Hematopoietic multipotent progenitor cell treated with erythropoietin and hydrocortisone succinate and interleukin-3 and kit ligand, for 8 days (in vitro differentiated cells): ENCODE data around the gene LRGUK.

Source experiments
- DNase-seq: peaks from one replicate; pipeline ENCODE4 v3.0.0-alpha.2; 2015

Gene LRGUK

GRCh38 chr7:134126966-134127848 lies at the start of gene LRGUK:
LRGUK (plus strand) TSS chr7:134127340; CDS start chr7:134127368, 28 bp downstream.
- DNase-seq, result peak; percentile 76

- peak; percentile 12 for DNase-seq
These were observed 49.6 kb upstream of the LRGUK start for GRCh38 chr7:134077560-134077959.

GRCh38 chr7:134078991-134079390 lies 48.1 kb upstream of the LRGUK start:
- DNase-seq, result no peak

- DNase-seq, result no peak
These were observed 45.4 kb upstream of the LRGUK start for GRCh38 chr7:134081695-134082094.

GRCh38 chr7:134083766-134084487 lies 43.2 kb upstream of the LRGUK start:
- peak; percentile 54 for DNase-seq

GRCh38 chr7:134084488-134085144 lies 42.5 kb upstream of the LRGUK start:
- peak; percentile 9 for DNase-seq

GRCh38 chr7:134085311-134085710 lies 41.8 kb upstream of the LRGUK start:
- no peak for DNase-seq

- DNase-seq, result no peak
These were observed 40.0 kb upstream of the LRGUK start for GRCh38 chr7:134086998-134087735.

GRCh38 chr7:134088199-134088598 lies 38.9 kb upstream of the LRGUK start:
- no peak for DNase-seq

- no peak for DNase-seq
These were observed 37.7 kb upstream of the LRGUK start for GRCh38 chr7:134089446-134089845.

- no peak for DNase-seq
These were observed 29.1 kb upstream of the LRGUK start for GRCh38 chr7:134098072-134098471.

GRCh38 chr7:134101716-134102115 lies 25.4 kb upstream of the LRGUK start:
- no peak for DNase-seq

- no peak for DNase-seq
These were observed 23.0 kb upstream of the LRGUK start for GRCh38 chr7:134104166-134104565.

- no peak for DNase-seq
These were observed 21.3 kb upstream of the LRGUK start for GRCh38 chr7:134105841-134106240.

GRCh38 chr7:134108802-134109201 lies 18.3 kb upstream of the LRGUK start:
- no peak for DNase-seq

GRCh38 chr7:134113655-134114054 lies 13.5 kb upstream of the LRGUK start:
- DNase-seq, result no peak

- no peak for DNase-seq
These were observed 12.1 kb upstream of the LRGUK start for GRCh38 chr7:134114992-134115391.

GRCh38 chr7:134120405-134120804 lies 6.7 kb upstream of the LRGUK start:
- DNase-seq, result no peak

GRCh38 chr7:134121632-134122139 lies 5.5 kb upstream of the LRGUK start:
- no peak for DNase-seq

- no peak for DNase-seq
These were observed 4.2 kb upstream of the LRGUK start for GRCh38 chr7:134122980-134123379.

GRCh38 chr7:134126146-134126545 lies 994 bp upstream of the LRGUK start:
- no peak for DNase-seq

GRCh38 chr7:134126596-134126965 lies 559 bp upstream of the LRGUK start:
- DNase-seq, result no peak

- DNase-seq, result no peak
These were observed 1.7 kb downstream of the LRGUK start for GRCh38 chr7:134128829-134129228.
